ENCODE data around the gene RUVBL1. TPM values are rescaled to one million over a fixed set of nuclear protein-coding genes. Genes with fewer than 3 reads are reported as not detected.
A peak's percentile ranks its signal among the peaks of the same experiment; 100 is the strongest.

The RUVBL1 gene
- total and polyA plus RNA-seq, 8 donors, result 3.7 to 13.3 (median 10.0) TPM

GRCh38 chr3:128123156-128123537 is 465 bp downstream of the RUVBL1 start:
- H3K36me3 ChIP-seq, result no peaks in the 10 kb centered on the region
- peak overlapping the region; percentile 53 to 96 (median 84) for H3K4me3 ChIP-seq
- ATAC-seq (no peak), DNase-seq (peak in 1 of 6 donors; percentile 76), FAIRE-seq (no peak)
- intact Hi-C loops (cut with DNase I), result no loop called here
- H3K4me1 ChIP-seq, result peaks cover 0 to 8% (median 0%) of the 10 kb centered on the region in 3 donors
- no peaks in the 10 kb centered on the region for H3K27me3 ChIP-seq
- no peak for TF ChIP-seq CTCF (IDR thresholded peaks at IDR 0.05)
- H3K27ac ChIP-seq, result peak overlapping the region in 2 of 4 donors; percentile 35 to 52
- WGBS, 2 donors, result 1 to 2% methylated on average over 22 of the region's 22 CpGs
- no peaks in the 10 kb centered on the region for H3K9me3 ChIP-seq

DNA sequence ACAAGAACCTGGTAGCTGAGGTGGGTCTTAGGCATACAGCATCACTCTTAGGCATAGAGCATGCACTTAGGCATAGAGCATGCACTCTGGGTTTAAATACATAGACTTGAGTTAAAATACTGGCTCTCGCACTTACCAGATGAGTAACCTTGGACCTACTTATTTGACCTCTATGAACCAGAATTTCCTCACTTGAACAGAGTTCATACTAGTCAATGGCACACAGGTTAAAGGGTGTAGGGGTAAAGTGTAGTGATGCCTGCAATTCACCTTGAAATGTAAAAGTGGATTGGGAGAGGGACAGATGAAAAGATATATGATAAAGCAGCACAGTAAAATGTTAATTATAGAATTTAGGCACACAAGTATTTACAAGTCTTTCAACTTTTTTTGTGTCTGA is 1.6 kb downstream of the RUVBL1 start:
- H3K27ac ChIP-seq, result no peak overlapping the region
- no peak for TF ChIP-seq CTCF (IDR thresholded peaks at IDR 0.05)
- H3K27me3 ChIP-seq, result no peaks in the 10 kb centered on the region
- WGBS, 2 donors, result 88 to 98% methylated on average over 1 of the region's 1 CpG
- H3K36me3 ChIP-seq, result peaks cover 0 to 3% (median 0%) of the 10 kb centered on the region in 3 donors
- FAIRE-seq (no peak), DNase-seq (no peak), ATAC-seq (no peak)
- H3K9me3 ChIP-seq, result no peaks in the 10 kb centered on the region
- peaks cover 0 to 8% (median 0%) of the 10 kb centered on the region in 3 donors for H3K4me1 ChIP-seq
- intact Hi-C loops (cut with DNase I), result no loop called here
- H3K4me3 ChIP-seq, result no peak overlapping the region

GRCh38 chr3:128113817-128114794 is 9.5 kb downstream of the RUVBL1 start:
- peak overlapping the region in 3 of 4 donors; percentile 8 to 34 (median 23) for H3K27ac ChIP-seq
- peaks cover 0 to 3% (median 0%) of the 10 kb centered on the region in 3 donors for H3K36me3 ChIP-seq
- DNase-seq (peak in 5 of 6 donors; percentile 53 to 68 (median 58)), FAIRE-seq (no peak), ATAC-seq (peak; percentile 87 to 98 (median 95))
- 41 to 43% methylated on average over 9 of the region's 9 CpGs for WGBS, 2 donors
- no peak for TF ChIP-seq CTCF (IDR thresholded peaks at IDR 0.05)
- H3K27me3 ChIP-seq, result no peaks in the 10 kb centered on the region
- no peaks in the 10 kb centered on the region for H3K9me3 ChIP-seq
- peaks cover 4 to 12% (median 6%) of the 10 kb centered on the region in 3 donors for H3K4me1 ChIP-seq
- intact Hi-C loops (cut with DNase I), result no loop called here
- no peak overlapping the region for H3K4me3 ChIP-seq

- Histone ChIP-seq H3K4me1 (peaks cover 4 to 12% (median 6%) of the 10 kb centered on the region in 3 donors), H3K36me3 (peaks cover 0 to 3% (median 0%) of the 10 kb centered on the region in 3 donors)
Observed at GRCh38 chr3:128112357-128112968, 11.1 kb downstream of the RUVBL1 start.

More at GRCh38 chr3:128112357-128112968, 11.1 kb downstream of the RUVBL1 start:
- ATAC-seq (peak in 1 of 4 donors; percentile 64), DNase-seq (no peak), FAIRE-seq (no peak)
- H3K4me3 ChIP-seq, result no peak overlapping the region
- no peaks in the 10 kb centered on the region for H3K9me3 ChIP-seq
- no peak overlapping the region for H3K27ac ChIP-seq
- H3K27me3 ChIP-seq, result no peaks in the 10 kb centered on the region
- 89 to 90% methylated on average over 7 of the region's 7 CpGs for WGBS, 2 donors
- intact Hi-C loops (cut with DNase I), result no loop called here
- TF ChIP-seq CTCF (IDR thresholded peaks at IDR 0.05), result no peak

All from pancreas (tissue), 10 donors.